Fibroblast of gingiva (primary cell): ENCODE results near the gene UCP2.
"Not testable (repeated sequence)": the region's sequence is repeated elsewhere in the genome, so short reads cannot be mapped to it uniquely, and the experiment has no call there.

ENCODE experiments used
- DNase-seq: peaks from one replicate; pipeline ENCODE4 v3.0.0-alpha.2; 2011; ENCODE audit warnings: low read depth

Gene UCP2

DNA sequence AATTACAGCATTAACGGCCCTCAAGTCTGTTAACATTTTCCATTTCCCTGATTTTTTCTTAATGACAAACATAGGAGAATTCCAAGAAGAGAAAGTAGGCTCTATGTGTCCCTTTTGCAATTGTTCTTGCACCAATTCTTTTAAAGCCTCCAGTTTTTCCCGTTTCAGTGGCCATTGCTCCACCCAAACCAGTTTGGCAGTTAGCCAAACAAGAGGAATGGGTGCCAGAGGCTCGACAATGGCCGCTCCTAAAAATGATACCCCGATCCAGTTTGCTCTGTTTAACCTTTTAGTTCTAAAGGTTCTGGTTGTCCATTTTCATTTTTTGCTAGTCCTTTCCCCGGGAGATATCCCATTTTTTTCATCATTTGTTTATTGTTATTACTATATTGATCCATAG, 38.6 kb downstream of the UCP2 start:
- DNase-seq = no peak

DNA sequence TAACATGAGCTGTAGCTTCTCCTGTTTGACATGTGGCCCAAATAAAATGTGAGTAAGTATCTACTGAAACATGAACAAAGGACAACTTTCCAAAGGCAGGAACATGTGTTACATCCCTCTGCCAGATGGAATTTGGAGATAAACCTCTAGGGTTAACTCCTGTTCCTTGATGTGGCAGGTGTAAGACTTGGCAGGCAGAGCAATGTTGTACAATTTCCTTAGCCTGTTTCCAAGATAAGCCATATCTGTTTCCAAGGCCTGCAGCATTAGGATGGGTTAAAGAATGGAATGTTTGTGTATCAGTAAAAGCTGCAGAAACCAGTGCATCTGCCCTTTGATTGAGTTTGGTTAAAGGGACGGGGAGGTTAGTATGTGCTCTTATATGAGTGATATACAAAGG, 40.6 kb downstream of the UCP2 start:
- no peak for DNase-seq

DNA sequence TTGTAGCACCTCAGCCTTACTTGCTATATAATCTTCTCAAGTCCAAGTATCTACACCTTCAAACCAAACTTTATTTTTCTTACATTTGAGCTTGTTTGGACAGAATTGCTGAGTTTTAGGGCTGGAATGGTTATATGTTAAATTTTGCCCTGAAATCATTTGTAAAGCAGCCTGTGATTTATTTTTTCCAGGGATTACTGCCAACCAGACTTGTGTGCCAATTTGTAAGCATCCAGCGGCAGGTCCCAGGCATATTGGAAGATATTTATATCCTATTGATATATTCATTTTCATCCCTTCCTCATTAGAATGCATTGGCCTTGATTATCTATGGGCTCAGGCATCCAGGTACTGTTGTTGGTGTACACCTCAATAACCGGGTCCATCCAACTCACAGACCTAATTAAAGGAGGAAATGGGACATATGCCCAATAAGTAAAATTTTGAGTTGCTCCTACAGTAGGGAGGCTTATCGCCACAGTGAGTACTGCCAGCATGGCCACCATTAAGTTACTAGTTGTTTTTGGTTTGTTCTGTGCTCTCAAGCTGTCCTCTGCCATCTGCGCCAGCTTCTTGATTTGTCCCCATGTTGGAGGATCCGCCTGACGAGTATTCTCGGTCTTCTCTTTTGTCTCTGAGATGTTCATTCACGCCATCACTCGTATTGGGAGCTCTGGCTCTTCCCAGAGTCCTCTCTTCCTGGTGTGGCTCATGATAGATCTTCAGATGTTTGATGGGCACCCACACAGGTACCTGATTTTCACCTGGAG, 41.7 kb downstream of the UCP2 start:
- DNase-seq = peak; percentile 18

DNA sequence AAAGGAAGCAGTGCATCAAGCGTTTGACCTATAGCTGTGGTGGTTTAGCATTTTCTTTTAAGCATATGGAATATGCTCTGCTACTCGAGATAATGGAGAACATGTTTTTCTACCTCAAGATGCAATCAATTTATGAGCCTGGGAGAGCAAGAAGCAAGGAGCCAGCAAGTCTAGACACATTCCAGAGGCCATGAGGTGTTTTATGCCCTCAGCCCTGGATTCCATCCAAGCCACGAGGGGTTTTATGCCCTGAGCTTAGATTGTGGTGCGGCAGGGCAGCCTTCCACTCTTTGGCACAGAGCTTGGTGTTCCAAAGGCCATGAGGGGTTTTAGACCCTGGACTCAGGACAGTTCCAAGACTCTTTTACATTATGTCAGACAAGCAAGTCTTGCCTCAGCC, 43.5 kb downstream of the UCP2 start:
- DNase-seq = no peak

GRCh38 chr11:73936047-73936446, 46.6 kb downstream of the UCP2 start:
- not testable (repeated sequence) for DNase-seq

- no peak for DNase-seq
These were observed 49.9 kb downstream of the UCP2 start for GRCh38 chr11:73932781-73933180.

DNA sequence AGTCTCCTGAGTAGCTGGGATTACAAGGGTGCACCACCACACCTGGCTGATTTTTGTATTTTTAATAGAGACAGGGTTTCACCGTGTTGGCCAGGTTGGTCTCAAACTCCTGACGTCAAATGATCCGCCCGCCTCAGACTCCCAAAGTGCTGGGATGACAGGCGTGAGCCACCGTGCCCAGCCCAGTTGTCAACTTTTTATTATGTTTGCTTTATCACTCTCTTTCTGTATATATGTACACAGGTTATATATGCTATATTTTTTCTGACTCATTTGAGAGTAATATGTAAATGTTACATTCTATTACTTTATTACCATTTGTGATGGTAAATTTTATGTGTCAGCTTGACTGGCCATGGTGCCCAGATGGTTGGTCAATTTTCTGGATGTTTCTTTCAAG, 50.7 kb downstream of the UCP2 start:
- no peak for DNase-seq

DNA sequence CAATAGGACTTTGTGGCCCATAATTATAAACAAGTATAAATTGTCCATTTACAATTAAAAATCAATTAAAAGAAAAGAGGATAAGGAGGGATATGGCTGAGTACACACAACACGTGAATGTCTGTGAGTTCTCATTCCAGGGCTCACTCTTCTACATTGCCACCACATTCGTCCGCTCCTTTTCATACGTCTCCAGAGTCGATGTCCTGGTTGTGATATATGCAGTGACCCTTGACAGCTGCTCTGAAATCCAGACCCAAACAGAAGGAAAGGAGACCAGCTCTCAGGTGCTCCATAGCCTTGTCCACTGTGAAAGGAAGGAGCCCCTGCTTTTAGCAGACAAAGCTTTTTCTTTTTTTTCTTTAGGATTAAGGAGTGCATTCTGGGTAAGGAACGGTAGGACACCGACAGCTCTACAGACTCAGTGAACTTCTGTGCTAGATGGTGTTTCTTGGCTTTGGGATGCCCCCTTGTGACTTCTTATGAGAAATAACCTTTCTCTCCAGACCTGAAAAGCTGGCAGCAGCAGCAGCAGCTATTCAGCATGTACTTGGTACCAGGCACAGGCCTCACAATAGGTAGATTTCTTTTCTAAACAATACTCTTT, 51.5 kb downstream of the UCP2 start:
- peak; percentile 65 for DNase-seq

DNA sequence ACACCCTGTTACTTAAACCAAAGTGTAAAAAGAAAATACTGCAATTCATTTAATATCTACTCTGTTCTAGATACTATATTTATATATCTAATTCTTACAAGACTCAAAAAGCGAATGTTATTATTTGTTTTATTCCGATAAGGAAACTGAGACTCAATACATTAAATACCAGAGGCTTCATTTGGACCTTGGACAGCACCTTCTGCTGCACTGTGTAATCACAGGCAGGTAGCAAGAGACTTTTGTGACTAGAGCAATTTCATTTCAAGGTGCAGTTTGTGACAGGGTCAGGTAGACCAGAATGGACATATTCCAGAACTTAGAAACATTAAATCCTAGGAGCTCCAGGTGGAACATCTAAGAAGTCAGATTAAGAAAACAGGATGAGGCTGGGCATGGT, 53.3 kb downstream of the UCP2 start:
- DNase-seq = no peak
